Type B pancreatic cell (in vitro differentiated cells): ENCODE data around the gene RIT2. TPM values are rescaled to one million over a fixed set of nuclear protein-coding genes. Genes with fewer than 3 reads are reported as not detected.
"Not testable (repeated sequence)": the region's sequence is repeated elsewhere in the genome, so short reads cannot be mapped to it uniquely, and the experiment has no call there.

Source experiments
- DNase-seq: peaks from one replicate; pipeline ENCODE4 v3.0.0; 2021; ENCODE audit warnings: mixed read lengths; ENCODE audit not compliant: unreplicated experiment; ENCODE audit errors: extremely low spot score
- H3K27ac Mint-ChIP-seq: 2 replicates; pipeline ENCODE4 v1.8.0; 2021; ENCODE audit warnings: mild to moderate bottlenecking, mixed read lengths
- H3K27me3 Mint-ChIP-seq: 2 replicates; pipeline ENCODE4 v1.8.0; 2021; ENCODE audit warnings: mixed read lengths
- H3K36me3 Mint-ChIP-seq: 2 replicates; pipeline ENCODE4 v1.8.0; 2021; ENCODE audit warnings: mixed read lengths
- H3K4me1 Mint-ChIP-seq: one replicate; pipeline ENCODE4 v1.8.0; 2021; ENCODE audit warnings: mixed read lengths; ENCODE audit not compliant: unreplicated experiment
- H3K4me3 Mint-ChIP-seq: 2 replicates; pipeline ENCODE4 v1.8.0; 2021; ENCODE audit warnings: mild to moderate bottlenecking, mixed read lengths
- H3K9me3 Mint-ChIP-seq: 2 replicates; pipeline ENCODE4 v1.8.0; 2021; ENCODE audit warnings: mixed read lengths
- total RNA-seq: library from RNA; stranded (reverse); gene quantifications from 2 replicates; pipeline ENCODE4 v1.2.1, GENCODE V29; 2021; ENCODE audit warnings: low replicate concordance
- TF ChIP-seq, protein P1 (sequence below): fragments of 200-600 bp; sonication (generic); conservative IDR thresholded peaks from 2 replicates; pipeline ENCODE4 v1.5.0; 2021; ENCODE audit warnings: antibody characterized with exemption, mild to moderate bottlenecking

The RIT2 gene
- total RNA-seq, 1 donor from 2014 or later, result not detected

- Mint-ChIP-seq H3K4me1 (peaks cover 5% of the 10 kb centered on the region), H3K4me3 (no peak overlapping the region), H3K36me3 (peaks cover 4% of the 10 kb centered on the region), H3K27me3 (no peaks in the 10 kb centered on the region), H3K9me3 (peaks cover 12% of the 10 kb centered on the region), H3K27ac (no peak overlapping the region)
- TF ChIP-seq, protein P1, sequence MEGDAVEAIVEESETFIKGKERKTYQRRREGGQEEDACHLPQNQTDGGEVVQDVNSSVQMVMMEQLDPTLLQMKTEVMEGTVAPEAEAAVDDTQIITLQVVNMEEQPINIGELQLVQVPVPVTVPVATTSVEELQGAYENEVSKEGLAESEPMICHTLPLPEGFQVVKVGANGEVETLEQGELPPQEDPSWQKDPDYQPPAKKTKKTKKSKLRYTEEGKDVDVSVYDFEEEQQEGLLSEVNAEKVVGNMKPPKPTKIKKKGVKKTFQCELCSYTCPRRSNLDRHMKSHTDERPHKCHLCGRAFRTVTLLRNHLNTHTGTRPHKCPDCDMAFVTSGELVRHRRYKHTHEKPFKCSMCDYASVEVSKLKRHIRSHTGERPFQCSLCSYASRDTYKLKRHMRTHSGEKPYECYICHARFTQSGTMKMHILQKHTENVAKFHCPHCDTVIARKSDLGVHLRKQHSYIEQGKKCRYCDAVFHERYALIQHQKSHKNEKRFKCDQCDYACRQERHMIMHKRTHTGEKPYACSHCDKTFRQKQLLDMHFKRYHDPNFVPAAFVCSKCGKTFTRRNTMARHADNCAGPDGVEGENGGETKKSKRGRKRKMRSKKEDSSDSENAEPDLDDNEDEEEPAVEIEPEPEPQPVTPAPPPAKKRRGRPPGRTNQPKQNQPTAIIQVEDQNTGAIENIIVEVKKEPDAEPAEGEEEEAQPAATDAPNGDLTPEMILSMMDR, result no peak
- DNase-seq, result no peak
Observed at GRCh38 chr18:42743373-42744138, 371.9 kb downstream of the RIT2 start.

DNA sequence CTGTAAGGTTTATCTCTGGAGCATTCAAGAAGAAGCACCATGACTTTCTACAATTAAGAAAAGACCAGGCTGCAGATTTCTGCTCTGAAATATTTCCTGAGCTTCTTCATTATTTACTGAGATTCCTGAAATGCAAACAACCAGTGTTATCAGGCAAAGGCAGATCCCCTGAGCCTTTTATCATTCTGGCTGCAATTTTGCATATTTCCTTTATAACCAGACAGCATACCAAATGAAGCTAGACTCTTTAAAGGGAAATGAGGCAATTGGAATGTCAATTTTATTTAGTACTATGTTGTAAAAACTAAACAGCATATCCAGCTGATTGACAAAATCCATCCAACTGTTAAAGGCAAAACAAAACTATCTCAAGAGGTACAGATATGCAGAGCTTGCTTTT lies 372.5 kb downstream of the RIT2 start:
- peaks cover 6% of the 10 kb centered on the region for H3K9me3 Mint-ChIP-seq
- no peak overlapping the region for H3K4me3 Mint-ChIP-seq
- DNase-seq, result no peak
- H3K36me3 Mint-ChIP-seq, result no peaks in the 10 kb centered on the region
- H3K4me1 Mint-ChIP-seq, result peaks cover 5% of the 10 kb centered on the region
- H3K27ac Mint-ChIP-seq, result no peak overlapping the region
- TF ChIP-seq, protein P1, result no peak
- no peaks in the 10 kb centered on the region for H3K27me3 Mint-ChIP-seq

- Mint-ChIP-seq H3K27me3 (no peaks in the 10 kb centered on the region), H3K4me1 (peaks cover 5% of the 10 kb centered on the region), H3K27ac (no peak overlapping the region), H3K9me3 (peaks cover 4% of the 10 kb centered on the region), H3K36me3 (no peaks in the 10 kb centered on the region), H3K4me3 (no peak overlapping the region)
- DNase-seq, result no peak
- TF ChIP-seq, protein P1, result no peak
Observed at GRCh38 chr18:42742474-42742873, 373.0 kb downstream of the RIT2 start.

- H3K9me3 Mint-ChIP-seq, H3K36me3 Mint-ChIP-seq, H3K27me3 Mint-ChIP-seq, H3K27ac Mint-ChIP-seq, H3K4me1 Mint-ChIP-seq, H3K4me3 Mint-ChIP-seq, DNase-seq: not testable (repeated sequence)
Observed at GRCh38 chr18:42741805-42742347, 373.6 kb downstream of the RIT2 start.

DNA sequence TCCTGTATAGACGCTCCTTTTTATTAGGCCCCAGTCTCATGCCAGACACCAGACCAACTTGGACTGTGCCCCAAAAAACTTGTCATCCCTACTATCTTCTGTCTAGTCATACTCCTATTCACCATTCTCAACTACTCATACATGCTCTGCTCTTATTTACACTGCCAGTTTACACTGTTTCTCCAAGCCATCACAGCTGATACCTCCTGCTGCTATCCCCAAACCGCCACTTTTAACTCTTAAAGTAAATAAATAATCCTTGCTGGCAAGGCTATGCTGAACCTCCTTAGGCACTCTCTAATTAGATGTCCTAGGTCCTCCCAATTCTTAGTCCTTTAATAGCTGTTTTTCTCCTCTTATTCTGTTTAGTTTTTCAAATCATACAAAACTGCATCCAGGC lies 374.2 kb downstream of the RIT2 start:
- H3K4me3 Mint-ChIP-seq, H3K36me3 Mint-ChIP-seq, H3K9me3 Mint-ChIP-seq, H3K4me1 Mint-ChIP-seq, H3K27me3 Mint-ChIP-seq, H3K27ac Mint-ChIP-seq, DNase-seq: not testable (repeated sequence)

DNA sequence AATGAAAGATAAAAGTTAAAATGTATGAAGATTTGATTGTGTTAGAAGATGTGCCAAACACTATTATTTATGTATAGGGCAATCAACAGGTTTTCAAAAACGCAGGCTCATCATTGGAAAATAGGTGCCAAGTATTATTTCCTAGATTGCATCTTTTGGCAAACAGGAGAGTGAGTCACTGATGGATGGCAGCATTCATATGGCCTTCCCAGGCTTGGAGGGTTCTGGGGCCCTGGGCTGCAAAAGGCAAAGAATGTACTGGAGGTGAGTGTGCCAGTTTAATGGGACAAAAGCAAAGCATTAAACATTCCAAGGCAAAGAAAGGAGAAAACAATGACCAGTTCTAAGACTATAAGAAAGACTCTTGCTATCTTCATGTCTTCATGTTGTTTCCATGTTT lies 379.4 kb downstream of the RIT2 start:
- H3K27me3 Mint-ChIP-seq, result no peaks in the 10 kb centered on the region
- no peaks in the 10 kb centered on the region for H3K9me3 Mint-ChIP-seq
- TF ChIP-seq, protein P1, result no peak
- H3K27ac Mint-ChIP-seq, result no peak overlapping the region
- H3K4me3 Mint-ChIP-seq, result no peak overlapping the region
- H3K36me3 Mint-ChIP-seq, result no peaks in the 10 kb centered on the region
- DNase-seq, result no peak
- H3K4me1 Mint-ChIP-seq, result no peaks in the 10 kb centered on the region
